Astrocyte of the spinal cord (primary cell): ENCODE data around the gene NAT9.
A peak's percentile ranks its signal among the peaks of the same experiment; 100 is the strongest.

ENCODE experiments used
- DNase-seq: peaks from one replicate; pipeline ENCODE4 v3.0.0; 2011; ENCODE audit warnings: low read depth, low spot score
- H3K4me3 ChIP-seq: 2 replicates; pipeline ENCODE4 v1.5.1; 2011; ENCODE audit warnings: low read depth, mild to moderate bottlenecking, low read length, moderate library complexity
- CTCF ChIP-seq: IDR thresholded peaks from 2 replicates; pipeline ENCODE4 v1.5.1; 2012; ENCODE audit warnings: low read depth, mild to moderate bottlenecking, low read length, inconsistent platforms
- in situ Hi-C: cut with HindIII; loops from 2 replicates; pipeline ENCODE4 v1.10.0; 2017; ENCODE audit warnings: low sequenced_read_pairs

The NAT9 gene

GRCh38 chr17:74798239-74798707 is 22.1 kb upstream of the NAT9 start:
- H3K4me3 ChIP-seq = no peak overlapping the region
- TF ChIP-seq CTCF = no peak
- in situ Hi-C loops = no loop called here
- DNase-seq = peak; percentile 14

GRCh38 chr17:74797824-74798223 is 21.7 kb upstream of the NAT9 start:
- DNase-seq = no peak
- in situ Hi-C loops = no loop called here
- no peak for TF ChIP-seq CTCF
- H3K4me3 ChIP-seq = no peak overlapping the region

GRCh38 chr17:74796866-74797265 is 20.7 kb upstream of the NAT9 start:
- H3K4me3 ChIP-seq = no peak overlapping the region
- no peak for TF ChIP-seq CTCF
- in situ Hi-C loops = no loop called here
- DNase-seq = no peak

GRCh38 chr17:74796211-74796610 is 20.1 kb upstream of the NAT9 start:
- in situ Hi-C loops = no loop called here
- no peak overlapping the region for H3K4me3 ChIP-seq
- DNase-seq = no peak
- TF ChIP-seq CTCF = no peak

GRCh38 chr17:74795327-74796020 is 19.3 kb upstream of the NAT9 start:
- TF ChIP-seq CTCF = no peak
- H3K4me3 ChIP-seq = no peak overlapping the region
- in situ Hi-C loops = no loop called here
- DNase-seq = no peak

GRCh38 chr17:74792586-74793105 is 16.5 kb upstream of the NAT9 start:
- in situ Hi-C loops = no loop called here
- no peak for TF ChIP-seq CTCF
- H3K4me3 ChIP-seq = no peak overlapping the region
- DNase-seq = no peak
